G401 (cell line): ENCODE measurements around the gene CMTR2. TPM values are rescaled to one million over a fixed set of nuclear protein-coding genes. Genes with fewer than 3 reads are reported as not detected.

Source experiments
- DNase-seq: peaks from one replicate; pipeline ENCODE4 v3.0.0-alpha.2; 2015; ENCODE audit warnings: low spot score
- in situ Hi-C: cut with HindIII; loops from 2 replicates; pipeline ENCODE4 v1.10.0; 2016; ENCODE audit warnings: low sequenced_read_pairs, mixed read lengths
- total RNA-seq: library from RNA; depleted of rRNA; stranded (reverse); fragments of >200 nt; shearing (Covaris generic); gene quantifications from 2 replicates; pipeline ENCODE4 v1.2.3, GENCODE V29; 2014

Gene CMTR2
- total RNA-seq, 1 experiment from 2014 or later: 16.1 TPM

GRCh38 chr16:71283612-71284011 is 5.6 kb downstream of the CMTR2 start:
- no peak for DNase-seq
- in situ Hi-C loops: no loop called here

GRCh38 chr16:71282943-71283342 is 6.3 kb downstream of the CMTR2 start:
- in situ Hi-C loops: no loop called here
- no peak for DNase-seq

DNA sequence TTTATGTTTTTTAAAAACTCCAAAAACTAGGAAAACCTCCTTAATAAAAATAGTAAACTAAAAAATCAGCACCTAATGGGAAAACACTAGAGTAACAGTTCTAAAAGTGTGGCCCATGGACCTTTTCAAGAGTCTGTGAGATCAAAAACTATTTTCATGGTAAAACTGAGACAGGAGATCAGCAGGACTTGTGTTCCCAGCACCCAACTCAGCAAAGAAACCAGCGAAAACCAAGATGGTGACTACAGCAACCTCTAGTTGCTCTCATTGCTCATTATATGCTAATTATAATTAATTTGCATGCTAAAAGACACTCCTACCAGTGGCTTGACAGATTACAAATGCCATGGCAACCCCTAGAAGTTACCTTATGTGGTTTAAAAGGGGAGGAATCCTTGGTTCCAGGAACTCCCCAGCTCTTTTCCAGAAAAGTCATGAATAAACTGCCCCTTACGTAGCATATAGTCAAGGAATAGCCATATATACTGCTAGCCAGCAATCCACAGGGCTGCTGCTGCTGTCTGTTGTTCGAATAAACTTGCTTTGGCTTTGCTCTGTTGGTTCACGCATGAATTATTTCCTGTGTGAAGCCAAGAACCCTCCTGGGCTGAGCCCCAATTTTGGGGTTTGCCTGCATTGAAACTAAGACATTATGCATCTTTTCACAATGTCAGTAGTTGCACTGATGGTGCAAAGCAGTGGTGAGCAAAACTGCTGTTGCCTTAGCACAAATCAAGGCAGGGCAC is 12.4 kb downstream of the CMTR2 start:
- in situ Hi-C loops: no loop called here
- DNase-seq: no peak

DNA sequence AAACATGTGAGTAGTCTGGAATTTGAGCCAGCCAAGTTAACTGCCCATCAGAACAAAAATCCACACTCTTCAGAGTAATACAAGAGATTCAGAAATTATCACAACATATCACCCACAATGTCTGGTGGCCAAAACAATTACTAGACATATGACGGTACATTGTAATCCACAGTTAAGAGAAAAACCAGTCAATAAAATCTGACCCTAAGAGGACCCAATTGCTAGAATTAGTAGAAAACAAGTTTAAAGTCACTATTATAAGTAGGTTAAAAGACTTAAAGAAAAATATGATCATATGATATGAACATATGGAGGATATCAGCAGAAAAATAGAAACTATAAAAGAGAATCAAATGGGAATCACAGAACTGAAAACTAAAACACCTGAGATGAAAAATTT is 15.8 kb downstream of the CMTR2 start:
- in situ Hi-C loops: no loop called here
- DNase-seq: no peak

DNA sequence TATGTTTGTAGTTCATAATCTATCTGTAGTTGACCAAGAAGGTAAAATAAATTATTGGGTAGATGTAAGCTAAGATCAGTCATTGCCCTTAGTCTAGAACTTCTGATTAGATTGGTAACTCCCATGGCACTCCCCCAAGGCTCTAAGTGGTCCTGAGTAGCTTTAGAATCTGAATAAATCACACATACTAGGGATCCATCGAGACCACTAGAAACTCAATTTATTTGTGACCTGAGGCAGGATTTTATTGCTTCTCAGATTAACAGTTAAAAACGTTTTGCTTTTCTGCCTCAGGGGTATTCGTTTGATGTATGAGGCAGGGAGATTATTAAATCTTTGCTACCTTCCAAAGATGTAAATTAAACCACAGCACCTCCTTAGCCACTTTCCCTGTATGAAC is 24.9 kb downstream of the CMTR2 start:
- no peak for DNase-seq
- in situ Hi-C loops: no loop called here

GRCh38 chr16:71263582-71263981 is 25.6 kb downstream of the CMTR2 start:
- no peak for DNase-seq
- in situ Hi-C loops: no loop called here

DNA sequence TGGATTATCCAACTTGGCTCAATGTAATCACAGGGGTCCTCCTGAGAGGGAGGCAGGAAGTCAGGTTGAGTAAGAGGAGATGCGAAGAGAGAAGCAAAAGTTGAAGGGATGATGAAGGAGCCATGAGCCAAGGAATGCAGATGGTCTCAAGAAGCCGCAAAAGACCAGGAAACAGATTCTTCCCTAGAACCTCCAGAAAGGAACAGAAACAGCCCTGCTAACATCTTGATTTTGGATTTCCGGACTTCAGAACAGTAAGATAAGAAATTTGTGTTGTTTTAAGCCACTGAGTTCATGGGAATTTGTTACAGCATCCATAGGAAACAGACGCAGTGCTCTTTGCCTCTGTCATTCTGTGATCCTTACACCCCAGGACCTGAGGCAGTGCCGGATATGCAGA is 26.8 kb downstream of the CMTR2 start:
- in situ Hi-C loops: no loop called here
- no peak for DNase-seq

DNA sequence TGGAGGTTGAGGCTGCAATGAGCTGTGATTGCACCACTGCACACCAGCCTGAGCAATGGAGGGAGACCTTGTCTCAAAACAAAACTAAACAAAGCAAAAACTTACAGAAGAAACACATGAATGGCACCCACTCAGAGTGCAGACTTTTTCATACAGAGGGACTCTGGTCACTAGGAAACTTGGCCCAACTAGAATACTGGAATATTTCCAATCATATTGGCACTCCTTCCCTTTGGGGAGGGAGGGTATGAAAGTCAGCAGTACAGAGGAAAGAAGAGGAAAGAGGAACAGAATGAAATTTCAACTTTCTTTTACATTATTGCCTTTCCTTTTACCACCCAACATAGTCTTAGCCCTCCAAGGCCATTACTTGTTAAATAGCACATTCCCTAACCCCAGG is 28.2 kb downstream of the CMTR2 start:
- in situ Hi-C loops: no loop called here
- DNase-seq: no peak

- in situ Hi-C loops: no loop called here
- DNase-seq: no peak
These were observed 30.1 kb downstream of the CMTR2 start for GRCh38 chr16:71259086-71259485.

GRCh38 chr16:71258372-71258771 is 30.8 kb downstream of the CMTR2 start:
- in situ Hi-C loops: no loop called here
- no peak for DNase-seq

GRCh38 chr16:71257768-71258167 is 31.4 kb downstream of the CMTR2 start:
- no peak for DNase-seq
- in situ Hi-C loops: no loop called here

- in situ Hi-C loops: no loop called here
- no peak for DNase-seq
These were observed 33.5 kb downstream of the CMTR2 start for GRCh38 chr16:71255721-71256120.

DNA sequence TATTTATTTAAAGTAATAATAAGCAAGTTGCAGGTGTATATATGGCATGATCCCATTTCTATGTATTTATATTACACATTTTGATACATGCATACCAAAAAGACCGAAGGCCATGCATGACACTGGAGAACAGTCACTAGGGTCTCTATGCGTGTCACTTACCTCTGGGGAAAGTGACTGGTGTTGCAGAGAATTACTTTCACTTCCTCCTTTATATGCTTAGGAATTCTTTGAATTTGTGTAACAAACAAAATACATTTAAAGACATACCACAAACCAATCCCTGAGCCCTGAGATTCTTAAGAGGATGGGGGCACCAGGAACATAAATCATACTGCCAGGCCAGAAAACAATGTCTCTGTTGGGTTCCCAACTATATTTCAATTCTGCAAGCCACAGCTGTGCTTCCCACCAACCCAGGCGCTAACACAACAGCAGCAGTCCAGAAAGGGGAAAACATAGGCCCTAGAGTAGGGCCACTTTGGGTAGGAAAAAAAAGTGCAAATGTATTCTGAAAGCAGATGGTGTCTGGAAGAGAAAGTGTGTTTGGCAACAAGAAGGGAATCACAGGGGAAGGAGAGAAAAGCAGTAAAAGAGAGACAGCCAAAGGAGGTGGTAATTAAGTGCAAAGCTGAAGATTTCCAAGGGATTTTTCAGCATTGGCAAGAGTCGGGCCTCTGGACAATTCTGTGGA is 34.2 kb downstream of the CMTR2 start:
- no peak for DNase-seq
- in situ Hi-C loops: no loop called here

DNA sequence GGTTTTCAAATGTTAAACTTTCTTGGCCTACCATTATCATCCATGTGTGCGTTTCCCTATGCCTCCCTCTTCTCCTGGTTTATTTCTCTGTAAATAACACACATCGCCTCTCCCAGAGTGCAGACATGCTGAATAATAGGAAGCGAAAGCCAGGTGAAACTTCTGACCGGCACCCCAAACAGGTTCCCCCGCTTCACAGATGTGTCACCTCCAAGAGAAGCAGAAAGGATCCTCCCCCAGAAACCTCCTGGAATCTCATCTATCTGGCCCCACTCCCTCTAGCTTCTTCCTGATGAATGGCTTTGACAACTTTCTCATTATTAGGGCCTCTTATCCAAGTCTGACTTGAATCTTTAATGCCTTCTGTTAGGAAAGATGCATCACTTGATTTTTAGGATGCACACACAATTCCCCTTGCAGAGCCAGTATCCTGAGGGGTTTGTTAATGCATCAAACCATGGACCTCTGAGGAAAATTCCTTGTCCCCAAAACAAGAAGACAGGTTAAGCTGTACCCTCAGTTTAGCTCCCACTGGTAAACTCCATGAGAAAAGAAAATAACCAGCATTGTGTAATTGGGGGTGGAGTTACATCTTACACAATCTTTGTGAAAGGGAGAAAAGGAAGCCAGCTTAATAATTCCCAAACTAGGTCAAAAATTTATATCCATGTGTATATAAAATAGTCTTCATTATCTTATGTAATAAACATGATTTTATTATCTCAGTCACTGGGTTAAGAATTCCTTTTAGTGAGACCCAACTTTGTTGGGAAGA is 38.6 kb downstream of the CMTR2 start:
- in situ Hi-C loops: no loop called here

DNA sequence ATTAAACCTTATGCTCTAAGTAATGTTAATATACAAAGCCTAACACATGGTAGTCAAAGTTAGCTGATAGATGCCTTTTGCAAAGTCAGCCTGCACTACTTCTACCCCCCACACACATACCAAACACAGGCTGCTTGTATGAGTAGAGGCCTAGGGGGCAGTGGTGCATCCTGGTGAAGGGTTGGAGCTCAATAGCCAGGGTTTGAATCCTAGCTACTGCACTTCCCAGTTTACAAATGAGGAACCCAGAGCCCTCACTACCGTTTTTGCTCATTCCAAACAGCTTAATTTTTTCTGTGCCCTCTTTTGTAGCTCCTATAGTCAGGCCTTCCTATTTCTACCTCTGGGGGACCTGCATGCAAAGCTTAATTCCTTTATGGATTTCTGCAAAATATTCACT is 39.8 kb downstream of the CMTR2 start:
- in situ Hi-C loops: no loop called here
- DNase-seq: no peak

More for the DNA sequence above, 38.6 kb downstream of the CMTR2 start:
- DNase-seq: no peak

GRCh38 chr16:71247478-71247877 is 41.7 kb downstream of the CMTR2 start:
- in situ Hi-C loops: no loop called here
- DNase-seq: no peak

- no peak for DNase-seq
- in situ Hi-C loops: no loop called here
These were observed 42.9 kb downstream of the CMTR2 start for GRCh38 chr16:71246309-71246708.

DNA sequence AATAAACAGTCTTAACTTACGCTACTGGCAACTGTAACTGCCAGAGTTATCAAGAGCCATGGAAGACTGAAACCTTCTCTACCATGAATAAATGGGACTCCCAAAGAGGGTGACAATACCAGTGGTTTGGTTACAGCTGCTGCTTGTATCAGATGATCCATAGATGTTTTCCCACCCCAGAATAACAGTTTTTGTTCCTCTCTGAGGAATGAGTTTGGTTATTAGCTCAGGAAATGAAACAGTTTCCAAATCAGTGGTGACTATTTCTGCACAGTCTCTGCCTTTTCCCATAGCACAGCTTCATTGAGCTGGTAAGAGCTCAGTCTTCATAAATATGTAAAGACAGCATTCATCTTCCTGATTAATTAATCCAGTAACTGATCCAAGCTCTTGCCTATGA is 44.7 kb downstream of the CMTR2 start:
- in situ Hi-C loops: no loop called here

GRCh38 chr16:71242601-71243000 is 46.6 kb downstream of the CMTR2 start:
- in situ Hi-C loops: no loop called here
- DNase-seq: no peak

More for the DNA sequence above, 44.7 kb downstream of the CMTR2 start:
- no peak for DNase-seq

DNA sequence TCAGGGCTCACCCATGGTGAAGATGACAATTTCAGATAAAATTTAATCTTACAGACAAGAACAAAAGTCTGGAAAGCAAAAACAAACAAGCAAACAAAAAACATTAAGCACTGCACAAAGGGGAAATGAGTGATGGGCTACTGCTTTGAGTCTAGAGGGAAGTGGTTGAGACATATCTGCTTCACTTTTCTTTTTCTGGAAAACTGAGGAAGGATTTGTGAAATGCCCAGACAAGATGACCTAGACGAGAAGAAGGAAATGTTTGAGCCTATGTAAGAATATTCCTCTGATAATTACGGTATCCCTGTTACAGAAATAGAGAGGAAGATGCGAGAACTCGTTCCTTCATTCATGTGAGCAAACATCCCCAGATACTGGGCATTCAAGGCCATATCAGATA is 47.2 kb downstream of the CMTR2 start:
- in situ Hi-C loops: no loop called here
- no peak for DNase-seq
